Left forelimb (tissue), 1 donor: ENCODE results near the gene MEFV.

ENCODE experiments used
- DNase-seq: peaks from one replicate; pipeline ENCODE4 v3.0.0-alpha.2; 2018; ENCODE audit warnings: low spot score

The MEFV gene

DNA sequence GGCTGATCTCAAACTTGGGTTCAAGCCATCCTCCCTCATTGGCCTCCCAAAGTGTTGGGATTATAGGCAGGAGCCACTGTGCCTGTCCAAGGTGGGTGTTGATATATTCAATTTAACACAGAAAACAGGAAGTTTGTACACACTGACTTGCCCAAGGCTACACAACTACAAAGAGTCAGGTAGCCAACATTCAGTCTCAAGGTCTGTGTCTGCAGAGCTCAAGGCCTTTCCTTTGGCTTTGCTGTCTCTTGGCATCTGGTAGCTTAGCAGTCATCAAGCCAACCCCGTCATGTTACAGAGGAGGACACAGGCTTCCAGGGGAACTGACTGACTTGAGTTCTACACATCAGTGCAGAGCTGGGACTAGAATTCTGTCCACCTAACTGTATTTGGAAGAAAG lies 11.9 kb upstream of the MEFV start:
- DNase-seq = no peak

DNA sequence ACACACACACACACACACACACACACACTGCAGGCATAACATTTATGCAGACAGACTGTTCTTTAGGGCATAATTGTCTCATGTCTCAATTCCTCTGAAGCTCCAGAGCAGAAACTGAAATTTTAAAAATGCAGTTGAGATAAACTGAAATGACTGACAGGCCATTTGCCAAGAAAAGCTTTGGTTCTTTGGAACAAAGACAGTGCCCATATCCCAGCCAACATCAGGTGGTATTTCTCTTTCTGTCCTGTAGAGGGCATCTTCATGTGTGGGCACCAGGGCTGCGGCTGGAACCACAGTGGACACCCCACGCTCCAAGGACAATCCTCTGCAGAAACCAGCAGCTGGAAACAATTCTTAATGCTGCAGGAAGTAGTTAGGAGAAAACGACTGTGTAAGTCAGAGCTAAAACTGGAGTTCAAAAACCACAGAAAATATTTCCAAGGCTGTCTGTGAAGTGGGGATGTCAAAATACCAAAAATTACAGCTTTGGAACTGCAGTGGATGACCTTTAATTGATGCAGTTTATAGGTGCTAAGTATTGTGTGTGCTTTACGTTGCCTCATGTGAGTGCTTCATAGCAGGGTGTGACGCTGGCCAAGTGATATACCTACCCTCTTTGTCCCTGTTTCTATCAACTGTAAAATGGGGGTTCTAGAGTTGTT lies 10.6 kb upstream of the MEFV start:
- no peak for DNase-seq

DNA sequence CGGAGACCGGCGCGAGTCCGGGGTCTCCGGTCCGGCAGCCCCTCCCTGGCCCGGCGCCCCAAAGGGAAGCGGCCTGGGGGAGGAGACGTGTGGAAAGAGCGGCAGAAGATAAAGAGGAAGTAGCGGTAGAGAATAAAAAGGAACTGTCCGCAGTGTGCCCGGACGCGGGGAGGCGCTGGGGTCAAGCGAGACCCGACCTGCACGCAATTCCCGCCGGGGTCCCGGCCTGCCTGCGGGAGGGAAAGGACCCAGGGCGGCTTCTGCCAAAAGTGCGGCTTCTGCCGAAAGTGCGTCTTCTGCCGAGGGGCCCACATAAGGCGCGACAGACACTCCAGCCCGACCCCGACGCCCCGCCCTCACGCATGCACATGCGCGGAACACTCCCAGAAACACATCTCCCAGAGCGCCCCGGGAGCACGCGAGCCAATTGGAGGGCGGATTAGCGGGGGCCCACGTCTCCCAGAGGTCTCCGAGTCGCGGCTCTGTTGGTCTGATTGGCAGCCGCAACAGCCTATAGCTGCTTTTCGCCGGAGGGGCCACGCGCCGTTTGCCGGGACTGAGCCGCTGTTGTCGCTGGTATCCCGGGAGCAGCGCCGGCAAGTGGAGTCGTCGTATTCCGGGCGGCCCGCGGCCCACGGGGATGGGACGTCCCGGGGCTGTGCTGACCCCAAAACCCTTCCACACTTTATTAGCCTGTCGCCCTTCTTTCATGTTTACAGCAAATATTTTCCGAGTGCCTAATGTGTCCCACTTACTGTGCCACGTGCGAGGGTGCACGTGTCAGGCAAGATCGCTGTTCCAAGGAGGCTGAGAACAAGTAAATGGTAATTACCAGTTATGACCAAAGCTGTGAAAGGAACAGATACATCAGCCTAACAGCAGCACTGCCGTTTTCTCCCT lies 8.0 kb upstream of the MEFV start:
- DNase-seq = peak; percentile 98

DNA sequence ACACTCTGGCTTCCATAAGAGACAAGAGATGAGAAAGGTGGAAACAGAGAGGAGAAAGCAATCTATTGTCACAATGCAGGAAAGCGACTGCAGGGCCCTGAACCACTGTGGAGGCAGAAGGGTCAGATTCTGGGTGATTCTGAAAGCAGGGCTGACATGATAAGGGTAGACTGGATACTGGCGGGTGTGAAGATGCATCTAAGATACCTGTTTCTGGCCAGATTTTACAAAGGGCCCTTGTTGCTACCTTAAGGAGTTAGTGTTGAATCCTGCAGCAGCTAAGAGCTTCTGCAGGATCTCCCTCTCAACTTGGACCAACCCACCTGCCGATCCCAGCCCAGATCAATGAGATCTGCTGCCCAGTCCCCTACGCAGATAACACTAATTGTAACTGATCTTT lies 6.1 kb upstream of the MEFV start:
- DNase-seq = no peak

DNA sequence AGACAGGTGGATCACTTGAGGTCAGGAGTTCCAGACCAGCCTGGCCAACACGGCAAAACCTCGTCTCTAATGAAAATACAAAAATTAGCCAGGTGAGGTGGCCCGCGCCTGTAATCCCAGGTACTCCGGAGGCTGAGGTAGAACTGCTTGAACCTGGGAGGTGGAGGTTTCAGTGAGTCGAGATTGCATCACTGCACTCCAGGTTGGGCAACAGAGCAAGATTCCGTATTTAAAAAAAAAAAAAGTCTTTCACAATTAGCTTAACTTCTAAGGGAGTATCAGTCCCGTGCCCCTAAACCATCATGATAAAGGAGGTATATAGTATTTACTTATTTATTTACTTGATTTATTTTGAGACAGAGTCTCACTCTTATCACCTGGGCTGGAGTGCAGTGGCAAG lies 3.4 kb upstream of the MEFV start:
- DNase-seq = no peak

DNA sequence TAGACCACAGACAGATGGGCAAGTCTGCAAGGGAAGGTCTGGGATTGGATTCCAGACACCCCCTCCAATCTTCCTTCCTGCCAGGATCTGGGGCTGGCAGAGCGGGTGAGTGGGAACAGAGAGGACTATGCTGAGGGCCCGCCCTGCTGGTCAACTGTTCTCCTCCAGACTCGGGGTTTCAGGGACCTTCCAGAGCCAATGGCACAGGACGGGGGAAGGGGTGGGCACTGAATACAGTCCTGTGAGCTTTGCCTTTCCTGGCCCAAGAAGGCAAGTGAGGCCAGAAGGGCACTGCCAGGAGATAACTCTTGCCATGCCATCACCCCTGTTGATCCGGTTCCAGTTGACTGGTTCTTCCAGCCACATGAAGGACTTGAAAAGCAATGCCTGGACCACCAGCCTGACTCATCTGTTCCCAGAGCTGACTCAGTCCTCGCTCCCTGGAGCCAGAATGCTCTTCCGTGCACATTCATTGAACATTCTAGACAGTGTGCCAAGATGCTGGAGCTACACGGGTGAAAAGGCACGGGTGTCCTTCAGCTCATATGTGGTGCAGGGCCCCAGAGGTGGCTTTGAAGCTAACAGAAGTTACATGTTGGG lies 533 bp upstream of the MEFV start:
- DNase-seq = no peak

DNA sequence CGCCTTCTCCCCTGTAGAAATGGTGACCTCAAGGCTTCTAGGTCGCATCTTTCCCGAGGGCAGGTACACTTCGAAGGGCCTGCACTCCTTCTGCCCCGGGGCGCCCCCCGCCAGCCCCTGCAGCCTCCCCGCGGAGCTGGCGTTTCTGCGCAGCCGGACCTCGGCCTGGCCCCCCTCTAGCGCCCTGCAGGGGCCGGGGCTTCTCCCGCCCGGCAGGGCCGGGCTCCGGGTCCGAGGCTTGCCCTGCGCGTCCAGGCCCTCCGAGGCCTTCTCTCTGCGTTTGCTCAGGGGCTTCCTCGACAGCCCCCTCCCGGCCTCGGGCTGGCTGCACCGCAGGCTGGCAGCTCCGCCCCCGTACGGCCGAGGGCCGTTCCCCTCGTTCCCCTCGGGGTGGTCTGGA lies 2.1 kb downstream of the MEFV start:
- DNase-seq = no peak

DNA sequence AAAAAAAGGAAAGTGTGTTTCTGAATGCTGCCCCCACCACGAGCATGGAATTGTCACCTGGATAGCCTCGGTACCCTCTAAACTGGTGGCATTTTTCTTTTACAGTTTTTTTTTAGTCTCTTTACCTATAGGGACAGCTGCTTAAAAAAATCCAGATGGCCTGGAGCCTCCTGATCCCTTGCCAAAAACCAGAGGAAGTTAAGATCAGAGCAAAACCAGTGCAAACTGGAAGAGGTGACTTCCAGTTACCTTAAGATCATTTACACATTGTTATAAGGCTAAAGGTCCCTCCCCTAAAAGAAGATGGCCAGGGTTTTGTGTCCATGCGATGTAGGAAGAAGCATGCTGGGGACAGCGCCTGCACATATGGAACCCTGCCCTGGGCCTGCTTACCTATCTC lies 3.5 kb downstream of the MEFV start:
- no peak for DNase-seq

DNA sequence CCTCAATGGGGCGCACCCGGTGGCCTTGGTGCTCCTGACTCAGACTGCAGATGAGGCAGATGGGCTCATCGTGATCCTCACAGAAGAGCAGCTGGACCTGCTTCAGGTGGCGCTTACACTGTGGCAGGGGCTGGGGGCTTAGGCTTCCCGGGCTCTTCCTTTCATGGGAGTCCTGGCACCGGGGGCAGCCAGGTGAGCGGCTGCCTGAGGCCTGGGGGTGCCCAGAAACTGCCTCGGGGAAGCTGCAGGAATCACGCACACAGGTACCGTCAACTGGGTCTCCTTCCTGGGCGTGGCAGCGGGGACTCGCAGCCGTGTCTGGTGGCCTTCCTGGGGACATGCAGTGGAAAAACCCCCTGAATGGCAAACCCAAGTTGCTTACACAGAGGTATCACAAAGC lies 7.0 kb downstream of the MEFV start:
- DNase-seq = no peak

DNA sequence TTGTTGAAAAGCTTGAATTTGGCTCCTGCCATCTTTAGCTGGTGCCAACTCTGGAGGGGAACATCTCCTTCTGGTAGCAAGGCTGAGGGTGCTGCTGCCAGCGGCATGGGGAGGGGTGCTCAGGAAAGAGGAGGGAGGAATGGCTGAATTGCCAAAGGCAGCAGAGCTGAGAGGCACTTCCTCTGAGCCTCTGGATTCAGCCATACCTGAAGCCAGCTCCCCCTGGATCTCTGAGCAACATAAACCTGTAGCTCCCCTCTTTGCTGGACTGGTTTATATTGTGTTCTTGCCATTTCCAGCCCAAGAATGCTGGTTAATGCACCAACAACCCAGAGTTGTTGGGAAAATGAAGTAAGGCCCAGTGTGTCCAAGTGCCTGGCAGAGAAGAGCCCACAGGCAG lies 7.4 kb downstream of the MEFV start:
- DNase-seq = no peak

DNA sequence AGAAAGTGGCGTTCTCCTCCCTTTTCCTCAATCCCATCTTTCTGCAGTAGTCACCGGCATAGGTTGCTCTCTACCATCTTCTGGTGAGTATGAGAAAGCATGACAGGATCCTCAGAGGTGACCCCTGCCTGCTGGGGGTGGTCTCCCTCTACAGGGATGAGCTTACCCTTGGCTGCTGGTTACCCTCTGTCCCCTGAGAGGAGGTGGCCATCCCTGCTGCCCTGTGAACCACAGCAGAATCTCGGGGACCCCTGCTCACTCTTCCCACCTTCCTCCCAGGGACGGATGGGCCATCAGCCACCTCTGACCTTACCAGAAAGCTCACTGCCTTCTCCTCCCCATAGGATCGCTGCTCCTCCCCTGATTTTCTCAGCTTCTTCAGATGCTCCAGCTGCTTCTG lies 7.8 kb downstream of the MEFV start:
- no peak for DNase-seq

DNA sequence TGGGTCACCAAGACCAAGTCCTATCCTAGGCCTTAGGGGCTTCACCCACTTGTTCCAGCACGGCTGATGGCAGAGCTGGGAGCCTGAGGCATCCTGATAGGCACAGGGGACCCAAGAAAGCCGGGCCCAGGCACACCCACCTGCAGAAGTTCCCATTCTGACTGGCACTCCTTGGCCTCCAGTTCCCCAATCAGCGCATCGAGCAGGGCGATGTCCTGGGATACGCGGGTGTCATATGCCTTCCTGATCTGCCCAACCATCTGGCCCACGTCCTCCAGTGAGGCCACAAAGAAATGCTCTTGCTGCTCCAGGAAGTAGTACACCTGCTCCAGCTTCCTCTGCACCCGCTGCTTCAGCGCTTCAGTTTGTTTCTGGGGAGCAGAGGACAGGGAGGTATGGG lies 9.6 kb downstream of the MEFV start:
- DNase-seq = no peak

DNA sequence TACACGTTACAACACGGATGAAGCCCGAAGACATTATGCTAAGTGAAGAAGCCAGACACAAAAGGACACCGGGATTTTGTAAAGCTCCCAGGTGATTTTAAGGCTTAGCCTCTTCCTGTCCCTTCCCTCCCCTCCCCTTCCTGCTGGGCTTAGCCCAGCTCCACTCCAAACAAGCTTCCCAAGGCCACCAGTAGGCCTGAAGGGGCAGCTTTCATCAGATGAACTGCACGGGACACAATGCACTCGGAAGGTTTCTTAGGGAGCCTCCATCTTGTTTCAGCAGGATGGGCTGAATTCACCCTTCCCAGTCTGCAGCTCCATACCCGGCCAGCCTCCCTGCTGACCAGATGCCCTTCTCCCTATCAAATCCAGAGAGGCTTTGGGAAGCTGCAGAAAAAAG lies 10.4 kb downstream of the MEFV start:
- DNase-seq = no peak

DNA sequence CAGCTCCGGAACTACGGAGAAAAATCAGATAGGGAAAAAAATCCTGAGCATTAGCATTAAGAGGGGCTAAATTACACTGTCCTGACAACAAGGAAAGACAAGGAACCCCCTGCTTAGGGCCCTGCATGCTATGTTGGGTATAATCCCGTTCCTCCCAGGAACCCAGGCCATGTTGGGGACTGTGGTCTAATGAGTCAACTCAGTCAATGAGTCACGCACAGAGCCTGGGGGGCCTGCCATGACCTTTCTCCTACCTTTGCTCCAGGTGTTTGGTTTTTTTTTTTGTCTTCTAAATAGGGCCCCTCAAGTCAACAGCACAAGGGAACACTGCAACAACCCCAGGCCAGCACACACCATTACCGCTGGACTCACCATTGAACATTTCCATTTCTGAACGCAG lies 12.6 kb downstream of the MEFV start:
- DNase-seq = no peak

DNA sequence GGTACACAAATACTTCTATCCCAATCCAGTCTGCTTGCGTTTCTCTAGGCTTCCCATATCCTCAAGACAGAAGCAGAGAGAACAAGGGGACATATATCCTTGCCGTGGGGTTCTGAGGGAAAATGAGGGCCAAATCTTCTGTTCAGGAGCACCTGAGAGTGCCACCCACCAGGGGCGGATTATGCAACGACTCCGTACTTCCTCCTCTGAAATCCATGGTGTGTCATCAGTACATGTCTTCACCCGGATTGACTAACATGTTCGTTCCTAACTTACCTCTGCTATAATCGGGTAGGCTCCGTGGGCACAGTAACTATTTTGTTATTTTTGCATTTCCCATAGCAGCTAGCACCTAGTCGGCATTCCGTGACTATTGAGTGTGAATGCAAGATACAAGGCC lies 13.7 kb downstream of the MEFV start:
- DNase-seq = no peak

DNA sequence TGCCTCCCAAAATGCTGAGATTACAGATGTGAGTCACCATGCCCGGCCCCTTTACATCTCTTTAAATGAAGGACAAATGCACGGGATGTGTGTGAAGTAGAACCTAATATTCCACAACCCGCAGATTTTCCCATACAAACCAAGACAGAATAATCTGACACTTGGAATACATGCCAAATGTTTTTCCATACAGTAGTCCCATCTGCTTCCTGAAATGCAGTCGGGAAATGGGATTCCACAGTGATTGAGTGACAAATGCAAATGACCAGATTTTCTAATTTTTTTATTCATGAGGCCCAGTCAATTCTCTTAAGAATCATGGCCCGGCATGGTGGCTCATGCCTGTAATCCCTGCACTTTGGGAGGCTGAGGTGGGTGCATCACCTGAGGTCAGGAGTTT lies 14.7 kb downstream of the MEFV start:
- no peak for DNase-seq

DNA sequence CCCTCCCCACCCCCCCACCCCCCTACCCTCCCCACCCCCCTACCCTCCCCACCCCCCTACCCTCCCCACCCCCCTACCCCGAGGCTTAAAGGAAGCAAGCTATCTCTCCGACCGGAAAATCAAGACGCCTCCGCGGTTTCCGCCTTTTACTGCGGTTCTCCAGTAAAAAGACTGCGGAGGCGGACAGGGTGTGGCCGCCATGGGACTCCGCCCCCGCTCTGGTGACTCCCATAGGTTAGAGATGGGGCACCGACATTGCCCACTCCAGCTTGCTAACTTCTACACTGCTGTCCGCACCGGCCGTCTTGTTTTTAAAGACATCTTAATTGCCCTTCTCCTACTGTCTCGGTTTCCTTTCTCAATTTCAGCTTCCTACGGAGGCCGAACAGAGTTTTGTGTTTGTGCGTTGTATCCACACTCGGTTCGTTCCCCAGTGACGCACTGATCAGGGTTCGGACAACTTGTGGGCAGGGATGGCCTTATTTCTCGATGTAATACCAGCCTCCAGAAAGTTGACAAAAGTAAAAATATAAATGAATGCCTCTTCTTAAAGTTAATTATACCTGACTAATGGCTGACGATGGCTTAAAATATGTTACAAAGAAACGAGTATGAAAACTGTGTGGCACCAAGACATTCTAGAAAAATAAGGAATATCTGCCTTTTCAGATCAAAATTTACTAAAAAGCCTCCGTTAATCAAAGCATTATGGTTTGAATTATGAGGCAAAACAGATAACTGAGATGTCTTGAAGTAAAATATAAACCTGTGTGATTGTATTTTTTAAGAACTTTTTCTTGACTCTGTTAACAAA lies 20.4 kb downstream of the MEFV start:
- DNase-seq = no peak

DNA sequence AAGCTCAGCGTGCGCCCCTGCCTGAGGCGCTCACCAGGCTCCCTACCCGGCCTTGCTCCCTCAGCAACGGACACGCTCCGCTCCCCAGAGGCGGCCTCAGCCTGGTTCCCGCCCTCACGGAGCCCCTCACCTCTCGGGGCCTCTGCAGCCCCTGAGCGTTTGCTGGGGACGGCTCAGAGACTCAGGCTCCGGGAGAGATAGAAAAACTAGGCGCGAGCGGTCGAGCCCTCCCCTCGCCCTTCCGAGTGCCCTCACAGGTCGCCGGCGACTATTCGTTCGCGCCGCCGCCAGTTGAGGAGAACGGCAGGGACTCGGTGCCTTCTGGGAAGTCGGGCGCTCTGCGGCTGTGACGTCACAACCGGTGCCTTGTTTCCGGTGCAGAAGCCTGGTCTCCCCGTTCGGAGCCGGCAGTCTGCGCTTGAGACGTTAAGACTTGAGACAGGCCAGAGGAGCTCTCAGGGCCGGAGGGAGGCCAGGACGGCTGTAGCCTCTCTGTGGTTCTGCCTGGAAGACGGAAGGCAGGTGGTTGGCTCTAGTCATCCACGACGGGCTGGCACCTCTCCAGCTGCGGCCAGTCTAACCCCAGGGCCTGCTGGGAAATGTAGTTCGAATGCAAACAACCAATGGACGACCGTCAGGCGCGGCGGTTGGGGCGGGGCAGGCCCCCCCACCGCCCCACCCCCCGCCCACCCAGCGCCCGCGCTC lies 21.4 kb downstream of the MEFV start, which contains the start of gene ZNF200:
Gene ZNF200 (minus strand): TSS at position 302 of the 705 bp plus-strand sequence. CDS start 1,403 bp downstream, outside the sequence.
- peak; percentile 95 for DNase-seq

DNA sequence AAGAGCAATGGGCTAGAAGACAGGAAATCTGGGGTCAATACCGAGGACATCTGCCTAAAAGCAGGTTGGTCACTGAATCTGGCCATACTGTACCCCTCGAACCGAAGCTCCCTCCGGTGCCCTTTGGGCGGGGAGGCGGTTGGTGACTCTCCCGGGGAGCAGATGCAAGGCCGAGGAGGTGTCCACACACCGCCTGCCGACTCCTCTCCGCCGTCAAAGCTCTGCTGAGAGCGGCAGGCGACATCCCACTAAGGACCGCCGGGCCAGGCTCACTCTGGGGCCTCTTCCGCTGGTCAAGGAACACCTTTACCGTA lies 21.9 kb downstream of the MEFV start:
- DNase-seq = no peak

DNA sequence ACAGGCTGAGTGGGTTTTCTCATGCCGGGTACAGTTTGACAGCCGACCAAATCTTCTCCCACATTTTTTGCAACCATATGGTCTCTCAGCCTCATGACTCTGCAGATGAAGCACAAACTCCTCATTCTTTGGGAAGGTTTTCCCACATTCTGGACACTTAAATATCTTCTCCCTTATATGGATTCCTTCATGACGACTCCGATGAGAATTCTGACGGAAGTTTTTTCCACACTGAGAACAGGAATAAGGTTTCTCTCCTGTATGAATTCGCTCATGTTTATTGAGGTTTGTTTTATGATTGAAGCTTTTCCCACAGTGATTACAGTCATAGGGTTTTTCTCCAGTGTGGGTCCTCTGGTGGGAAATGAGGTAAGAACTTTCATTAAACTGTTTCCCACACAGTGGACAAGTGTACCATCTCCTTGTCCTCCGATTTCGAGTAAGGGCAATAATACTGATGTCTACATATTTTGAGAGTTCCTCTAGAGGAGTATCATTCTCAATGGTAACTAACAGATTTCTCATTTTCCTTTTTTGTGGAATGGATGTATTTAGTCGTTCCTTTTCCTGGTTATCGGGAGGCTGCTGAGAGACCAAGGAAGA lies 32.4 kb downstream of the MEFV start:
- DNase-seq = no peak

DNA sequence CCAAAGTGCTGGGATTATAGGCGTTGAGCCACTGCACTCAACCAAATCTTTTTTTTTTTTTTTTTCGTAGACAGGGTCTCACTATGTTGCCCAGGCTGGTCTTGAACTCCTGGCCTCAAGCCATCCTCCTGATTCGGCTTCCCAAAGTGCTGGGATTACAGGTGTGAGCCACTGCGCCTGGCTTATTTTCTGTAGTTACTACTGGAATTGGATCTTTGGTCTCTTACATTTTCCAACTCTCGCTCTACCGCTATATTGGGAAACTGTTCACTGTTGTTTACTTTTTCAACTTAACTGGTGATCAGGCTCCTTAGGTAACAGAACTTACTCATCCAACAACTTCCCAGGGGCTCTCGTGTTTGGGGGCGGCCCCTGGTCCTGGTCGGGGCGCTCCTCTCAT lies 35.6 kb downstream of the MEFV start:
- DNase-seq = no peak
